Fibroblast of lung (primary cell): ENCODE results near the gene OR13A1.
"Not testable (repeated sequence)": the region's sequence is repeated elsewhere in the genome, so short reads cannot be mapped to it uniquely, and the experiment has no call there.

ENCODE experiments used
- CTCF ChIP-seq, 2 donors: IDR thresholded peaks in 1 of 2; conservative IDR thresholded peaks in 1 of 2; 1 replicate in 1 of 2; 2 replicates in 1 of 2; pipeline ENCODE4 v1.5.1; 2011 to 2012; ENCODE audit warnings: low read length in 2 of 2, control low read depth in 1 of 2, inconsistent platforms in 1 of 2, low read depth in 1 of 2, mild to moderate bottlenecking in 1 of 2
- EZH2 ChIP-seq: IDR thresholded peaks from 2 replicates; pipeline ENCODE4 v1.5.1; 2012; ENCODE audit warnings: low read length, control low read depth, mild to moderate bottlenecking; ENCODE audit errors: missing control alignments

GRCh38 chr10:45347464-45347863 lies 32.1 kb upstream of the OR13A1 start:
- TF ChIP-seq CTCF (conservative IDR thresholded peaks at IDR 0.05 in 1 of 2, IDR thresholded peaks at IDR 0.05 in 1 of 2; ENCODE audit: low read depth in 1 of 2, low read length in 2 of 2); EZH2: not testable (repeated sequence)
